GM18505 (cell line): ENCODE data around the gene TUBB1.

Experiments used
- ATAC-seq: cut with Tn5 transposase; IDR thresholded peaks from one replicate; pipeline ENCODE4 v1.9.1; 2021; ENCODE audit not compliant: unreplicated experiment
- POLR2A ChIP-seq: IDR thresholded peaks from 4 replicates; pipeline ENCODE4 v1.6.1; 2011; ENCODE audit warnings: borderline replicate concordance; ENCODE audit not compliant: insufficient read depth, insufficient read length; ENCODE audit errors: extremely low read depth

TUBB1 gene

DNA sequence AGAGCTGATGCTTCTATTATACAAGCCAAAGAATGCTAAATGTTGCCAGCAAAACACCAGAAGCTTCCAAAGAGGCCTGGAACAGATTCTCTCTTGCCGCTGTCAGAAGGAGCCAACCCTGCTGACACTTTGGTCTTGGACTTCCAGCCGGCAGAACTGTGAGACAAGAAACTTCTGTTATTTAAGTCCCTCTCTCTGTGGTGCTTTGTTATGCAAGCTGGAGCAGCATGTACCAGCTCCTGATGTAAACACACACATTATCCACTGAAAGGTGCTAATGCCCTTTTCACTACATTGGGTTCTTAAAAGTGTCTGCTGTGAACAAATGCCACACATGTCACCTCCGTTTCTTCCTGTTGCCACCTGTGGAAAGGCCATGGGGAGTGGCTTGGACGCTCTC lies 49.3 kb downstream of the TUBB1 start:
- ATAC-seq: no peak
- TF ChIP-seq POLR2A: no peak

DNA sequence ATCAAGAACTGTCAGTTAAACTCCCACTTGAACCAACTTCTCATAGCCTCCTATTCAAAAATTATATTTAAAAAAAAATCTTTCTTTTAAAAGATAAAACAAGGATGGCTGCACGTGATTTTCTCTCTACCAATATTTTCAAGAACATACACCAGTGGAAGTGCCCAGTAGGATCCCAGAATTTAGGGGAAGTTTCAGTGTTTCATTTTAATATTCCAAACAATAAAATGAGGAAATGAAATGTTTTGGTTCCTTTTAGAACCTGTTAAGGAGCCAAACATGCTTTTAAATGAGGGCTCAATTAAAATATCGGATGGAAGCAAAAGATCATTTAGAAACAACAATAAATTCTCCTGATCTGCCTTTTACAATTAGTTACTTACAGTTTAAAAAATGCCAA lies 49.8 kb downstream of the TUBB1 start:
- no peak for ATAC-seq
- no peak for TF ChIP-seq POLR2A

GRCh38 chr20:59071216-59071615 lies 52.0 kb downstream of the TUBB1 start:
- TF ChIP-seq POLR2A: no peak
- no peak for ATAC-seq

DNA sequence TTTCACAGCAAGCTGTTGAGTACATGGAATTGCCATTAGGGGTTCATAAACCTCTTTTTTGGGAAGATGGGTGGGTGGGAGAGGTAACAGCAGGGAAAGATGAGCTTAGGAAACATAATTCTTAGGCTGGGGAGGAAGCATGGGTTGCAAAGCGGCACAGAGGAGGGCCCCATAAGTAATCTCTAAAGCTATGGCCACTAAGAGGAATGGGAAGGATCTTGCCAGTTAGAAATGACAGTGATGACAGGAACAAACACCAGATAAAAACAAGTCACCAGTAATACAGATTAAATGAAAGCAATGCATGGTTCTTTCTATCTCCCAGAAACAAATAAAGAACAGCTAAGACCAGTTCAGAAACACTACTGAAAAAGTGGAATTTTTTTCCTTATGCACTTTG lies 54.4 kb downstream of the TUBB1 start:
- no peak for TF ChIP-seq POLR2A
- no peak for ATAC-seq

DNA sequence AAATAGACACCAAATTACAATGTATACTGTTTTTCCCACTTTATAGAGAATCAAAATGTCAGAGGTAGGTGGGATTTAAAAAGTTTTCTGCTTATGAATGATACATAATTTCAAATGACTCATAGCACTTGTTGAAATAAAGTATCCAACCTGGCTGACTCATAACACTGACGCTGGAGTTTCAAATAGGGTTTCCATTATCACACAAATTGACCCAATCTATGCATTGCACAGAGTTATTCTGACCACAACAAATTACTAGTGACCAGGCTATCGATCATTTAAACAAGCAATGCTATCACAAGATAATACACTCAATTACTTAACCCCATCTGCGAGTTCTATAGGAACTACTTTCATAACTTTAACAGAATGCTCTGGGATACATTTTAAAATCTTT lies 55.2 kb downstream of the TUBB1 start:
- ATAC-seq: no peak
- TF ChIP-seq POLR2A: no peak

GRCh38 chr20:59075934-59076508 lies 56.8 kb downstream of the TUBB1 start:
- no peak for TF ChIP-seq POLR2A
- ATAC-seq: no peak
